ENCODE results near the gene C1QTNF6. TPM values are rescaled to one million over a fixed set of nuclear protein-coding genes. Genes with fewer than 3 reads are reported as not detected.

Gene C1QTNF6
- total RNA-seq, 1 experiment from 2014 or later, result 6.3 TPM

- Histone ChIP-seq H3K9me3 (ENCODE audit: low read depth, low read length, poor library complexity, severe bottlenecking) (peaks cover 8% of the 10 kb centered on the region), H3K36me3 (ENCODE audit: insufficient read depth, low read length, poor library complexity, severe bottlenecking) (no peaks in the 10 kb centered on the region), H3K27me3 (replicated peaks; ENCODE audit: insufficient read depth, low read depth, low read length, poor library complexity) (no peaks in the 10 kb centered on the region), H3K4me3 (ENCODE audit: low read depth, low read length, poor library complexity, severe bottlenecking) (no peak overlapping the region), H3K27ac (ENCODE audit: low read depth, low read length, poor library complexity, severe bottlenecking) (no peak overlapping the region), H3K4me1 (ENCODE audit: insufficient read depth, low read length, poor library complexity, severe bottlenecking) (peaks cover 15% of the 10 kb centered on the region)
- no peak for TF ChIP-seq EZH2 (IDR thresholded peaks at IDR 0.05; ENCODE audit: borderline replicate concordance, low read depth, low read length, poor library complexity, severe bottlenecking)
- no peak for TF ChIP-seq CTCF (conservative IDR thresholded peaks at IDR 0.05; ENCODE audit: low read depth, low read length)
- BruUV-seq (replicated peaks), result no TSS peak
- peak; percentile 17 for DNase-seq (ENCODE audit: low spot score)
- intact Hi-C loops (cut with micrococcal nuclease; ENCODE audit: unreplicated experiment), result loop anchor here (5.0 kb wide), 1 partner anchor 119 kb away; no protein-coding TSS in a partner anchor
- CTCF ChIA-PET, result interaction anchor here (1.5 kb wide), 1 partner anchor 9 kb away, joined by 3 read pairs; the partner anchor contains the start of gene C1QTNF6
- POLR2A ChIA-PET (ENCODE audit: low non-redundant PET), result no interaction called here
Measured at GRCh38 chr22:37196539-37197450, 8.7 kb upstream of the C1QTNF6 start.

GRCh38 chr22:37195921-37196320, 7.9 kb upstream of the C1QTNF6 start:
- intact Hi-C loops (cut with micrococcal nuclease; ENCODE audit: unreplicated experiment), result loop anchor here (5.0 kb wide), 1 partner anchor 119 kb away; no protein-coding TSS in a partner anchor

GRCh38 chr22:37194750-37195149, 6.7 kb upstream of the C1QTNF6 start:
- H3K36me3 ChIP-seq (ENCODE audit: insufficient read depth, low read length, poor library complexity, severe bottlenecking), result no peaks in the 10 kb centered on the region
- intact Hi-C loops (cut with micrococcal nuclease; ENCODE audit: unreplicated experiment), result loop anchor here (5.0 kb wide), 1 partner anchor 117 kb away; no protein-coding TSS in a partner anchor
- H3K4me1 ChIP-seq (ENCODE audit: insufficient read depth, low read length, poor library complexity, severe bottlenecking), result peaks cover 17% of the 10 kb centered on the region
- POLR2A ChIA-PET (ENCODE audit: low non-redundant PET), result no interaction called here
- CTCF ChIA-PET, result no interaction called here
- no peak overlapping the region for H3K27ac ChIP-seq (ENCODE audit: low read depth, low read length, poor library complexity, severe bottlenecking)
- TF ChIP-seq EZH2 (IDR thresholded peaks at IDR 0.05; ENCODE audit: borderline replicate concordance, low read depth, low read length, poor library complexity, severe bottlenecking) (no peak), CTCF (conservative IDR thresholded peaks at IDR 0.05; ENCODE audit: low read depth, low read length) (no peak)
- no peak overlapping the region for H3K4me3 ChIP-seq (ENCODE audit: low read depth, low read length, poor library complexity, severe bottlenecking)
- no TSS peak for BruUV-seq (replicated peaks)
- H3K9me3 ChIP-seq (ENCODE audit: low read depth, low read length, poor library complexity, severe bottlenecking), result peaks cover 8% of the 10 kb centered on the region
- no peaks in the 10 kb centered on the region for H3K27me3 ChIP-seq (replicated peaks; ENCODE audit: insufficient read depth, low read depth, low read length, poor library complexity)
- no peak for DNase-seq (ENCODE audit: low spot score)

More at GRCh38 chr22:37195921-37196320, 7.9 kb upstream of the C1QTNF6 start:
- no peak overlapping the region for H3K27ac ChIP-seq (ENCODE audit: low read depth, low read length, poor library complexity, severe bottlenecking)
- TF ChIP-seq EZH2 (IDR thresholded peaks at IDR 0.05; ENCODE audit: borderline replicate concordance, low read depth, low read length, poor library complexity, severe bottlenecking), result no peak
- TF ChIP-seq CTCF (conservative IDR thresholded peaks at IDR 0.05; ENCODE audit: low read depth, low read length), result no peak
- ChIA-PET CTCF (no interaction called here), POLR2A (ENCODE audit: low non-redundant PET) (interaction anchor here (0.6 kb wide), 1 partner anchor 50 kb away, joined by 6 read pairs; no protein-coding TSS in a partner anchor)
- no peaks in the 10 kb centered on the region for H3K27me3 ChIP-seq (replicated peaks; ENCODE audit: insufficient read depth, low read depth, low read length, poor library complexity)
- peaks cover 15% of the 10 kb centered on the region for H3K4me1 ChIP-seq (ENCODE audit: insufficient read depth, low read length, poor library complexity, severe bottlenecking)
- H3K36me3 ChIP-seq (ENCODE audit: insufficient read depth, low read length, poor library complexity, severe bottlenecking), result no peaks in the 10 kb centered on the region
- H3K9me3 ChIP-seq (ENCODE audit: low read depth, low read length, poor library complexity, severe bottlenecking), result peaks cover 8% of the 10 kb centered on the region
- H3K4me3 ChIP-seq (ENCODE audit: low read depth, low read length, poor library complexity, severe bottlenecking), result no peak overlapping the region
- DNase-seq (ENCODE audit: low spot score), result no peak
- no TSS peak for BruUV-seq (replicated peaks)

All from A673 (cell line).